H1 (cell line): ENCODE measurements around the gene CAD. TPM values are rescaled to one million over a fixed set of nuclear protein-coding genes. Genes with fewer than 3 reads are reported as not detected.

Source experiments
- CTCF ChIA-PET: fragments of 300-600 bp; sonication (Branson Sonifier 250); formaldehyde crosslinking; loops from one replicate; lab custom pipeline; 2021; ENCODE audit not compliant: partially characterized antibody; lab: Charles Lee
- POLR2A ChIA-PET: fragments of 300-600 bp; sonication (Branson Sonifier 250); formaldehyde crosslinking; loops from one replicate; lab custom pipeline; 2021; ENCODE audit warnings: inconsistent platforms; ENCODE audit not compliant: partially characterized antibody; lab: Charles Lee
- DNase-seq, 2 experiments: peaks; one replicate each; pipeline versions ENCODE4 v3.0.0 to v3.0.0-alpha.2; 2010 to 2022; ENCODE audit warnings: low spot score in 2 of 2, low read depth in 1 of 2, mixed read lengths in 1 of 2
- FAIRE-seq: peaks from 2 replicates; lab custom pipeline; 2011; peaks lifted over from hg19 to GRCh38; lab: Jason Lieb, UNC
- H2AFZ ChIP-seq: 2 replicates; pipeline ENCODE4 v1.8.1; 2012; ENCODE audit warnings: low read length, inconsistent platforms
- H2AK5ac ChIP-seq: 2 replicates; pipeline ENCODE4 v1.6.1; 2013; ENCODE audit warnings: low read depth, low read length
- H2BK120ac ChIP-seq: replicated peaks from 2 replicates; pipeline ENCODE3; 2013; ENCODE audit warnings: low read depth, low read length, inconsistent platforms
- H2BK12ac ChIP-seq: 2 replicates; pipeline ENCODE4 v1.6.1; 2013; ENCODE audit warnings: low read depth, low read length
- H2BK15ac ChIP-seq: 2 replicates; pipeline ENCODE4 v1.6.1; 2013; ENCODE audit warnings: low read length
- H2BK20ac ChIP-seq: 2 replicates; pipeline ENCODE4 v1.6.1; 2013; ENCODE audit warnings: low read length
- H2BK5ac ChIP-seq: 2 replicates; pipeline ENCODE4 v1.6.1; 2013; ENCODE audit warnings: low read depth, low read length
- H3K14ac ChIP-seq: 2 replicates; pipeline ENCODE4 v1.6.1; 2013; ENCODE audit warnings: inconsistent platforms; ENCODE audit not compliant: insufficient read length
- H3K18ac ChIP-seq: 2 replicates; pipeline ENCODE4 v1.6.1; 2013; ENCODE audit warnings: low read length; ENCODE audit errors: extremely low read depth
- H3K23ac ChIP-seq: 2 replicates; pipeline ENCODE4 v1.6.1; 2013; ENCODE audit warnings: inconsistent platforms; ENCODE audit not compliant: insufficient read length
- H3K23me2 ChIP-seq: 2 replicates; pipeline ENCODE4 v1.6.1; 2013; ENCODE audit warnings: low read depth, low read length
- H3K27ac ChIP-seq: 2 replicates; pipeline ENCODE4 v1.6.1; 2011; ENCODE audit warnings: low read depth, low read length, inconsistent platforms
- H3K27me3 ChIP-seq, 4 experiments: replicated peaks in 1 of 4; 1 replicate in 1 of 4; 2 replicates in 3 of 4; pipeline versions ENCODE4 v1.6.1 to v1.8.1; 2011 to 2013; ENCODE audit warnings: low read length in 3 of 4, mild to moderate bottlenecking in 3 of 4, inconsistent platforms in 2 of 4, mixed read lengths in 2 of 4, moderate library complexity in 1 of 4; ENCODE audit not compliant: control insufficient read depth in 3 of 4, insufficient read depth in 3 of 4; ENCODE audit errors: extremely low read depth in 1 of 4
- H3K36me3 ChIP-seq, 4 experiments: 2 replicates each; pipeline versions ENCODE4 v1.6.1 to v1.8.1; 2011 to 2013; ENCODE audit warnings: mild to moderate bottlenecking in 4 of 4, low read length in 3 of 4, moderate library complexity in 2 of 4, control low read depth in 1 of 4, inconsistent platforms in 1 of 4; ENCODE audit not compliant: insufficient read depth in 4 of 4, control insufficient read depth in 2 of 4
- H3K4ac ChIP-seq: replicated peaks from 2 replicates; pipeline ENCODE3; 2013; ENCODE audit warnings: low read length, low read depth, mixed read lengths, inconsistent platforms; ENCODE audit not compliant: insufficient read length
- H3K4me1 ChIP-seq, 4 experiments: replicated peaks in 1 of 4; 1 replicate in 1 of 4; 2 replicates in 3 of 4; pipeline versions ENCODE4 v1.6.1 to v1.8.1; 2011 to 2013; ENCODE audit warnings: low read length in 3 of 4, inconsistent platforms in 2 of 4, mixed read lengths in 1 of 4; ENCODE audit not compliant: insufficient read depth in 4 of 4, control insufficient read depth in 3 of 4
- H3K4me2 ChIP-seq, 2 experiments: 2 replicates each; pipeline versions ENCODE4 v1.6.1 to v1.8.1; 2011 to 2013; ENCODE audit warnings: low read depth in 2 of 2, low read length in 2 of 2, control low read depth in 1 of 2, inconsistent platforms in 1 of 2, mild to moderate bottlenecking in 1 of 2; ENCODE audit not compliant: insufficient read depth in 1 of 2
- H3K4me3 ChIP-seq, 4 experiments: fragments of 200-600, 300-600 bp in 1 of 4; sonication (generic), shearing (Covaris generic), sonication (Bioruptor Twin) in 1 of 4; 2 replicates each; pipeline versions ENCODE4 v1.5.1 to v1.8.1; 2011 to 2016; ENCODE audit warnings: low read length in 4 of 4, low read depth in 3 of 4, control low read depth in 2 of 4, inconsistent platforms in 2 of 4, mild to moderate bottlenecking in 2 of 4, mixed read lengths in 1 of 4, moderate library complexity in 1 of 4; ENCODE audit not compliant: insufficient read depth in 2 of 4; ENCODE audit errors: extremely low read depth in 1 of 4
- H3K56ac ChIP-seq: replicated peaks from 2 replicates; pipeline ENCODE3; 2013; ENCODE audit warnings: low read depth, mild to moderate bottlenecking, mixed read lengths, low read length, inconsistent platforms; ENCODE audit not compliant: insufficient read length
- H3K79me1 ChIP-seq: 2 replicates; pipeline ENCODE4 v1.6.1; 2013; ENCODE audit warnings: low read depth, low read length, control low read depth
- H3K79me2 ChIP-seq, 2 experiments: 2 replicates each; pipeline versions ENCODE4 v1.6.1 to v1.8.1; 2012 to 2013; ENCODE audit warnings: low read length in 2 of 2, mild to moderate bottlenecking in 2 of 2, inconsistent platforms in 1 of 2; ENCODE audit not compliant: insufficient read depth in 2 of 2, control insufficient read depth in 1 of 2
- H3K9ac ChIP-seq, 4 experiments: replicated peaks in 1 of 4; 1 replicate in 1 of 4; 2 replicates in 3 of 4; pipeline versions ENCODE4 v1.6.1 to v1.8.1; 2011 to 2013; ENCODE audit warnings: low read depth in 3 of 4, low read length in 3 of 4, control low read depth in 2 of 4, mild to moderate bottlenecking in 2 of 4, moderate library complexity in 2 of 4, inconsistent platforms in 1 of 4; ENCODE audit errors: extremely low read depth in 1 of 4
- H3K9me3 ChIP-seq, 2 experiments: 2 replicates each; pipeline versions ENCODE4 v1.6.1 to v1.8.1; 2012 to 2013; ENCODE audit warnings: mild to moderate bottlenecking in 2 of 2, moderate library complexity in 2 of 2, control low read depth in 1 of 2, inconsistent platforms in 1 of 2, low read depth in 1 of 2, low read length in 1 of 2, mixed read lengths in 1 of 2; ENCODE audit not compliant: insufficient read depth in 2 of 2
- H4K20me1 ChIP-seq, 2 experiments: replicated peaks in 1 of 2; 2 replicates each; pipeline versions ENCODE3 to v1.8.1; 2011 to 2013; ENCODE audit warnings: inconsistent platforms in 2 of 2, low read length in 2 of 2, mild to moderate bottlenecking in 1 of 2; ENCODE audit not compliant: insufficient read depth in 2 of 2, control insufficient read depth in 1 of 2
- H4K5ac ChIP-seq: 2 replicates; pipeline ENCODE4 v1.6.1; 2013; ENCODE audit warnings: low read length, low read depth, mixed read lengths, inconsistent platforms; ENCODE audit not compliant: insufficient read length
- H4K8ac ChIP-seq: 2 replicates; pipeline ENCODE4 v1.8.0; 2013; ENCODE audit warnings: mild to moderate bottlenecking, moderate library complexity, low read length, inconsistent platforms; ENCODE audit not compliant: insufficient read depth; ENCODE audit errors: extremely low read depth
- H4K91ac ChIP-seq: replicated peaks from 2 replicates; pipeline ENCODE3; 2013; ENCODE audit warnings: low read length, mixed read lengths, inconsistent platforms; ENCODE audit not compliant: insufficient read length
- CBX5 ChIP-seq: fragments of 300-800, 300-1000 bp; sonication (generic); IDR thresholded peaks from 2 replicates; pipeline ENCODE4 v1.7.1; 2016; ENCODE audit warnings: antibody characterized with exemption, low read length, low read depth
- POLR2A ChIP-seq, 2 experiments: IDR thresholded peaks; 1 replicate in 1 of 2; 2 replicates in 1 of 2; pipeline ENCODE4 v1.6.1; 2011; ENCODE audit warnings: low read depth in 2 of 2, low read length in 2 of 2, mild to moderate bottlenecking in 2 of 2; ENCODE audit errors: control extremely low read depth in 1 of 2
- WGBS, 2 experiments: shearing (Covaris generic) in 1 of 2; methylation state at CpG; one replicate each; pipeline versions ENCODE4 v1.1.6 to v1.1.7; 2013 to 2015; ENCODE audit warnings: low lambda C conversion rate in 2 of 2, mixed read lengths in 2 of 2, inconsistent platforms in 1 of 2, low coverage in 1 of 2, missing lambda C conversion rate in 1 of 2; ENCODE audit not compliant: insufficient replicate concordance in 2 of 2, insufficient coverage in 1 of 2, insufficient read length in 1 of 2; ENCODE audit errors: extremely low coverage in 1 of 2, missing lambda C conversion rate in 1 of 2; 5-methylcytosine and 5-hydroxymethylcytosine counted together
- polyA plus RNA-seq, 7 experiments: library from polyadenylated mRNA; depleted of rRNA in 3 of 7; stranded (reverse) in 5 of 7; unstranded in 2 of 7; fragments of >200 nt in 5 of 7; fragments of 200-250 nt in 2 of 7; gene quantifications; 1 replicate in 5 of 7; 2 replicates in 1 of 7; 4 replicates in 1 of 7; pipeline versions ENCODE4 v1.2.1 to v1.2.3, GENCODE V29; 2011 to 2013; ENCODE audit warnings: missing spikeins in 2 of 7, mixed read lengths in 2 of 7
- total RNA-seq: library from RNA; stranded (reverse); fragmentation: NEBNext Ultra II Directional; extraction: Animal tissue kit (Norgen Biotek cat#: 25700); gene quantifications from 2 replicates; pipeline ENCODE4 v1.2.1, GENCODE V29; 2021

CAD gene
- total and polyA plus RNA-seq, 2 of the 8 experiments (the other 6 are each of a cell fraction or from before 2014, with no cell fraction given): 130 to 146 TPM

- no peak overlapping the region for H2BK5ac ChIP-seq
- H3K79me2 ChIP-seq: no peaks in the 10 kb centered on the region
- no peak overlapping the region for H2BK120ac ChIP-seq
- no peak overlapping the region for H3K27ac ChIP-seq
- no peak overlapping the region for H2BK20ac ChIP-seq
- H3K36me3 ChIP-seq: no peaks in the 10 kb centered on the region
- FAIRE-seq: no peak
- H2BK12ac ChIP-seq: no peak overlapping the region
- H3K14ac ChIP-seq: no peak overlapping the region
- no peaks in the 10 kb centered on the region for H3K27me3 ChIP-seq
- H3K23me2 ChIP-seq: no peaks in the 10 kb centered on the region
- no peak overlapping the region for H3K9ac ChIP-seq
- no peaks in the 10 kb centered on the region for H3K9me3 ChIP-seq
- CTCF ChIA-PET: interaction anchor here (0.7 to 5.1 kb wide), 8 partner anchors 15 to 86 kb away, joined by 3 to 38 read pairs (median 4); no protein-coding TSS in a partner anchor
- no peak overlapping the region for H2AK5ac ChIP-seq
- H4K8ac ChIP-seq: no peak overlapping the region; the same call in 1 of the 2 replicates
- 73% methylated on average over 6 of the region's 6 CpGs; no CpG with 5 or more reads in 1 of the 2 experiments for WGBS, 2 experiments
- no peaks in the 10 kb centered on the region for H3K79me1 ChIP-seq
- H4K20me1 ChIP-seq: no peaks in the 10 kb centered on the region
- no peak overlapping the region for H3K56ac ChIP-seq
- POLR2A ChIA-PET: interaction anchor here (0.6 to 2.5 kb wide), 4 partner anchors 10 to 63 kb away, joined by 3 to 8 read pairs (median 3); partner anchors contain the start of gene ABHD1
- H2BK15ac ChIP-seq: no peak overlapping the region
- H3K18ac ChIP-seq: no peak overlapping the region
- H2AFZ ChIP-seq: no peak overlapping the region
- no peak overlapping the region for H3K4me3 ChIP-seq
- H3K4me2 ChIP-seq: no peak overlapping the region
- no peak overlapping the region for H4K5ac ChIP-seq
- H3K4ac ChIP-seq: no peak overlapping the region
- H3K4me1 ChIP-seq: no peaks in the 10 kb centered on the region
- H3K23ac ChIP-seq: no peak overlapping the region
- no peak overlapping the region for H4K91ac ChIP-seq
- DNase-seq: no peak
- TF ChIP-seq CBX5: no peak
- no peak for TF ChIP-seq POLR2A (IDR thresholded peaks at IDR 0.05; ENCODE audit: control extremely low read depth in 1 of 2, low read depth in 2 of 2, low read length in 2 of 2)
Measured at GRCh38 chr2:27186613-27187345, 30.4 kb upstream of the CAD start.
